Astrocyte of the cerebellum (primary cell): ENCODE measurements around the gene SMARCA1.
"Not testable (repeated sequence)": the region's sequence is repeated elsewhere in the genome, so short reads cannot be mapped to it uniquely, and the experiment has no call there.

Experiments used
- DNase-seq: peaks from one replicate; pipeline ENCODE4 v3.0.0-alpha.2; 2011; ENCODE audit warnings: low read depth
- H3K4me3 ChIP-seq: 2 replicates; pipeline ENCODE4 v1.5.1; 2011; ENCODE audit warnings: mild to moderate bottlenecking, low read depth, low read length, moderate library complexity
- CTCF ChIP-seq: IDR thresholded peaks from 2 replicates; pipeline ENCODE4 v1.5.1; 2012; ENCODE audit warnings: low read length, low read depth, moderate library complexity, mild to moderate bottlenecking; ENCODE audit errors: missing control alignments
- in situ Hi-C: cut with HindIII; loops from 2 replicates; pipeline ENCODE4 v1.10.0; 2017; ENCODE audit warnings: low sequenced_read_pairs

SMARCA1 gene

GRCh38 chrX:129561453-129561852 lies 38.2 kb upstream of the SMARCA1 start:
- DNase-seq, result no peak
- TF ChIP-seq CTCF, result no peak
- H3K4me3 ChIP-seq, result no peak overlapping the region
- in situ Hi-C loops, result no loop called here

GRCh38 chrX:129559783-129560182 lies 36.5 kb upstream of the SMARCA1 start:
- TF ChIP-seq CTCF, result no peak
- no peak for DNase-seq
- no peak overlapping the region for H3K4me3 ChIP-seq
- in situ Hi-C loops, result no loop called here

- TF ChIP-seq CTCF, result no peak
- no peak overlapping the region for H3K4me3 ChIP-seq
- DNase-seq, result no peak
- in situ Hi-C loops, result no loop called here
Measured at GRCh38 chrX:129557844-129558480, 34.7 kb upstream of the SMARCA1 start.

- TF ChIP-seq CTCF, result no peak
- H3K4me3 ChIP-seq, result no peak overlapping the region
- in situ Hi-C loops, result no loop called here
- DNase-seq, result no peak
Measured at GRCh38 chrX:129556806-129557315, 33.6 kb upstream of the SMARCA1 start.

- DNase-seq, H3K4me3 ChIP-seq, in situ Hi-C loops: not testable (repeated sequence)
Measured at GRCh38 chrX:129554816-129555215, 31.5 kb upstream of the SMARCA1 start.

- in situ Hi-C loops, result no loop called here
- TF ChIP-seq CTCF, result no peak
- DNase-seq, result no peak
- H3K4me3 ChIP-seq, result no peak overlapping the region
Measured at GRCh38 chrX:129553619-129554288, 30.5 kb upstream of the SMARCA1 start.

- H3K4me3 ChIP-seq, result no peak overlapping the region
- in situ Hi-C loops, result no loop called here
- no peak for DNase-seq
- no peak for TF ChIP-seq CTCF
Measured at GRCh38 chrX:129549124-129549523, 25.8 kb upstream of the SMARCA1 start.
